Measurements from ENCODE around the gene UIMC1. TPM values are rescaled to one million over a fixed set of nuclear protein-coding genes. Genes with fewer than 3 reads are reported as not detected.

The UIMC1 gene
- total RNA-seq, 1 experiment from 2014 or later, result 53.0 TPM

DNA sequence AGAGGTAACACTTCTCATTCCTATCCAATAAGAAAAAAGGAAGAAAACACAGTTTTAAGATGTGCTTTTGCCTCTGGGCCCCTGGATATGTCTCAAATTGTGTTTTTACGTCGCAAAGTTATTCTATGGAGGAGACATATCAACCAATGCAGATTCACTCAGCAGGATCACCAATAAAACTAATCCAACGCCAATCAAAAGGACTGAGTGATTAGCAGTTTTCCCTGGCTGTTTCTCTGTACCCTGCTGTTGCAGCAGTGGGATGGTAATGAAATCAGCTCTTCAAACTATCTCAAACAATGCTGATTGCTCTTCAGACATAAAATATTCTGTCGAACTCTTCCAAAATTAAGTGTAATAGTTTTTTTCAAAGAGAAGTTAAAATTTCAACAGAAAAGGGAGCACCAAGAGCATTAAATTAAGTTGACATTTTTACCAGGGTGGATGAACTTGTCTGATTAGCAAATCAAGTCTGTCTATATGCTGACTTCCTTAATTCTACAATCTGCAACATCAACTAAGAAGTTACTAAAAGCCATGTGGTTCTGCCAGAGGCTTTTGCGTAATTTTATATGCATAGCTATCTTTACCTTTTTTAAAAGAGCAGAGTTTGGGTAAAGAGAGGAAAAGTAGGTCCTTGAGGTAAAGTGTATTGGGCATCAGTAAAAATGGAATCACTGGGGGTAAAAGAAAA lies 97.8 kb downstream of the UIMC1 start:
- no peaks in the 10 kb centered on the region for H3K9me3 Mint-ChIP-seq
- no peak overlapping the region for H2AK5ac ChIP-seq (ENCODE audit: insufficient read length, low read length)
- TF ChIP-seq, protein P1, sequence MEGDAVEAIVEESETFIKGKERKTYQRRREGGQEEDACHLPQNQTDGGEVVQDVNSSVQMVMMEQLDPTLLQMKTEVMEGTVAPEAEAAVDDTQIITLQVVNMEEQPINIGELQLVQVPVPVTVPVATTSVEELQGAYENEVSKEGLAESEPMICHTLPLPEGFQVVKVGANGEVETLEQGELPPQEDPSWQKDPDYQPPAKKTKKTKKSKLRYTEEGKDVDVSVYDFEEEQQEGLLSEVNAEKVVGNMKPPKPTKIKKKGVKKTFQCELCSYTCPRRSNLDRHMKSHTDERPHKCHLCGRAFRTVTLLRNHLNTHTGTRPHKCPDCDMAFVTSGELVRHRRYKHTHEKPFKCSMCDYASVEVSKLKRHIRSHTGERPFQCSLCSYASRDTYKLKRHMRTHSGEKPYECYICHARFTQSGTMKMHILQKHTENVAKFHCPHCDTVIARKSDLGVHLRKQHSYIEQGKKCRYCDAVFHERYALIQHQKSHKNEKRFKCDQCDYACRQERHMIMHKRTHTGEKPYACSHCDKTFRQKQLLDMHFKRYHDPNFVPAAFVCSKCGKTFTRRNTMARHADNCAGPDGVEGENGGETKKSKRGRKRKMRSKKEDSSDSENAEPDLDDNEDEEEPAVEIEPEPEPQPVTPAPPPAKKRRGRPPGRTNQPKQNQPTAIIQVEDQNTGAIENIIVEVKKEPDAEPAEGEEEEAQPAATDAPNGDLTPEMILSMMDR (conservative IDR thresholded peaks at IDR 0.05), result no peak
- no peak overlapping the region for H3K4me2 ChIP-seq (ENCODE audit: insufficient read depth, insufficient read length, low read length)
- H3K23ac ChIP-seq (ENCODE audit: insufficient read length, low read depth, low read length), result no peak overlapping the region
- H3K36me3 Mint-ChIP-seq (ENCODE audit: insufficient read depth in 1 of 3, low read depth in 3 of 3), result peaks cover 25 to 59% (median 51%) of the 10 kb centered on the region in 3 experiments
- no peak for DNase-seq
- no peak overlapping the region for H4K91ac ChIP-seq (ENCODE audit: insufficient read length, low read depth, low read length)
- no peak overlapping the region for H3K27ac ChIP-seq (ENCODE audit: insufficient read length, low read depth, low read length)
- no peak overlapping the region for H3K4me3 Mint-ChIP-seq
- H2BK12ac ChIP-seq (ENCODE audit: insufficient read length, low read depth, low read length), result no peak overlapping the region
- H3K27me3 Mint-ChIP-seq (ENCODE audit: low read depth), result no peaks in the 10 kb centered on the region
- no peak overlapping the region for H3K18ac ChIP-seq (ENCODE audit: insufficient read length, low read depth, low read length)
- H3K4me1 Mint-ChIP-seq, result peaks cover 5 to 7% of the 10 kb centered on the region in 2 experiments
- H3K27me3 ChIP-seq (ENCODE audit: insufficient read depth, low read length), result no peaks in the 10 kb centered on the region
- no CpG with 5 or more reads among the region's 5 CpGs for WGBS (ENCODE audit: extremely low coverage, insufficient read length, low lambda C conversion rate)
- no peak overlapping the region for H3K56ac ChIP-seq (ENCODE audit: insufficient read length, low read depth, low read length)
- no peaks in the 10 kb centered on the region for H3K4me1 ChIP-seq (ENCODE audit: insufficient read depth, low read length)
- H3K27ac Mint-ChIP-seq, result peak overlapping the region in 1 of 3 experiments; percentile 52; a peak in 2 of 7 replicates
- no peak overlapping the region for H2AFZ ChIP-seq (ENCODE audit: low read length)
- H3K79me2 ChIP-seq (ENCODE audit: insufficient read depth, low read length), result no peaks in the 10 kb centered on the region
- H4K20me1 ChIP-seq (ENCODE audit: control insufficient read depth, insufficient read depth, insufficient read length), result no peaks in the 10 kb centered on the region
- H3K9me3 ChIP-seq (ENCODE audit: control insufficient read depth, low read depth, low read length), result no peaks in the 10 kb centered on the region
- H3T11ph ChIP-seq (ENCODE audit: low read length), result no peak overlapping the region
- no peak overlapping the region for H4K8ac ChIP-seq (replicated peaks; ENCODE audit: insufficient read length, low read depth, low read length)
- no peak overlapping the region for H2BK5ac ChIP-seq (ENCODE audit: insufficient read length, low read length)
- H3K9ac ChIP-seq (ENCODE audit: extremely low read depth, insufficient read length, low read length), result no peak overlapping the region
- H2BK20ac ChIP-seq (ENCODE audit: low read depth, low read length, poor library complexity, severe bottlenecking), result no peak overlapping the region
- H3K23me2 ChIP-seq (ENCODE audit: insufficient read length, low read depth, low read length, poor library complexity, severe bottlenecking), result no peaks in the 10 kb centered on the region
- no peak overlapping the region for H3K4ac ChIP-seq (ENCODE audit: low read depth, low read length)
- H2BK120ac ChIP-seq (ENCODE audit: low read depth, low read length, poor library complexity, severe bottlenecking), result no peak overlapping the region
- H4K5ac ChIP-seq (ENCODE audit: insufficient read length, low read depth, low read length), result no peak overlapping the region
- no peaks in the 10 kb centered on the region for H3K79me1 ChIP-seq (ENCODE audit: insufficient read depth, low read depth, low read length, poor library complexity, severe bottlenecking)
- no peak overlapping the region for H3K14ac ChIP-seq (ENCODE audit: insufficient read depth, low read length)
- no peak overlapping the region for H2BK15ac ChIP-seq (ENCODE audit: low read depth, low read length)

Measured in H9 (cell line).